Measurements from ENCODE around the gene CRADD. TPM values are rescaled to one million over a fixed set of nuclear protein-coding genes. Genes with fewer than 3 reads are reported as not detected.

Gene CRADD
- total RNA-seq, 6 experiments from 2014 or later, result 17.2 to 65.3 (median 30.8) TPM

GRCh38 chr12:93857991-93858447 is 180.8 kb downstream of the CRADD start:
- Histone ChIP-seq H3K27ac (no peak overlapping the region), H3K27me3 (no peaks in the 10 kb centered on the region), H3K36me3 (no peaks in the 10 kb centered on the region), H3K9me3 (no peaks in the 10 kb centered on the region), H3K4me3 (no peak overlapping the region), H3K4me1 (no peaks in the 10 kb centered on the region)
- ATAC-seq (no peak), DNase-seq (no peak)
- intact Hi-C loops (cut with DNase I), result no loop called here
- no peak for TF ChIP-seq CTCF (IDR thresholded peaks at IDR 0.05)
- TF ChIP-seq POLR2A (IDR thresholded peaks at IDR 0.05), result no peak
- 93% methylated on average over 2 of the region's 2 CpGs for WGBS (ENCODE audit: insufficient coverage, low coverage, low lambda C conversion rate, missing lambda C conversion rate)

GRCh38 chr12:93860668-93861373 is 183.6 kb downstream of the CRADD start:
- DNase-seq, result no peak
- ATAC-seq, result no peak
- no peak for TF ChIP-seq CTCF (IDR thresholded peaks at IDR 0.05)
- no peak for TF ChIP-seq POLR2A (IDR thresholded peaks at IDR 0.05)
- H3K4me3 ChIP-seq, result no peak overlapping the region
- 80% methylated on average over 7 of the region's 7 CpGs for WGBS (ENCODE audit: insufficient coverage, low coverage, low lambda C conversion rate, missing lambda C conversion rate)
- H3K27ac ChIP-seq, result no peak overlapping the region
- no peaks in the 10 kb centered on the region for H3K4me1 ChIP-seq
- intact Hi-C loops (cut with DNase I), result no loop called here
- no peaks in the 10 kb centered on the region for H3K36me3 ChIP-seq
- no peaks in the 10 kb centered on the region for H3K9me3 ChIP-seq
- H3K27me3 ChIP-seq, result no peaks in the 10 kb centered on the region

GRCh38 chr12:93862424-93862823 is 185.2 kb downstream of the CRADD start:
- ATAC-seq, result no peak
- intact Hi-C loops (cut with DNase I), result no loop called here
- WGBS (ENCODE audit: insufficient coverage, low coverage, low lambda C conversion rate, missing lambda C conversion rate), result 100% methylated on average over 1 of the region's 1 CpG

GRCh38 chr12:93865751-93866150 is 188.6 kb downstream of the CRADD start:
- ATAC-seq (no peak), DNase-seq (no peak)
- no peaks in the 10 kb centered on the region for H3K36me3 ChIP-seq
- intact Hi-C loops (cut with DNase I), result no loop called here
- no peaks in the 10 kb centered on the region for H3K9me3 ChIP-seq
- H3K27ac ChIP-seq, result no peak overlapping the region
- no peaks in the 10 kb centered on the region for H3K4me1 ChIP-seq
- TF ChIP-seq CTCF (IDR thresholded peaks at IDR 0.05) (no peak), POLR2A (IDR thresholded peaks at IDR 0.05) (no peak)
- H3K27me3 ChIP-seq, result no peaks in the 10 kb centered on the region
- WGBS (ENCODE audit: insufficient coverage, low coverage, low lambda C conversion rate, missing lambda C conversion rate), result 87% methylated on average over 1 of the region's 1 CpG
- H3K4me3 ChIP-seq, result no peak overlapping the region

More at GRCh38 chr12:93862424-93862823, 185.2 kb downstream of the CRADD start:
- TF ChIP-seq CTCF (IDR thresholded peaks at IDR 0.05) (no peak), POLR2A (IDR thresholded peaks at IDR 0.05) (no peak)
- H3K4me3 ChIP-seq, result no peak overlapping the region
- DNase-seq, result no peak
- no peaks in the 10 kb centered on the region for H3K9me3 ChIP-seq
- no peak overlapping the region for H3K27ac ChIP-seq
- H3K4me1 ChIP-seq, result no peaks in the 10 kb centered on the region
- no peaks in the 10 kb centered on the region for H3K36me3 ChIP-seq
- no peaks in the 10 kb centered on the region for H3K27me3 ChIP-seq
